ENCODE data around the gene PGD. TPM values are rescaled to one million over a fixed set of nuclear protein-coding genes. Genes with fewer than 3 reads are reported as not detected.

Gene PGD
- total RNA-seq, 1 donor from 2014 or later, result 239 TPM

DNA sequence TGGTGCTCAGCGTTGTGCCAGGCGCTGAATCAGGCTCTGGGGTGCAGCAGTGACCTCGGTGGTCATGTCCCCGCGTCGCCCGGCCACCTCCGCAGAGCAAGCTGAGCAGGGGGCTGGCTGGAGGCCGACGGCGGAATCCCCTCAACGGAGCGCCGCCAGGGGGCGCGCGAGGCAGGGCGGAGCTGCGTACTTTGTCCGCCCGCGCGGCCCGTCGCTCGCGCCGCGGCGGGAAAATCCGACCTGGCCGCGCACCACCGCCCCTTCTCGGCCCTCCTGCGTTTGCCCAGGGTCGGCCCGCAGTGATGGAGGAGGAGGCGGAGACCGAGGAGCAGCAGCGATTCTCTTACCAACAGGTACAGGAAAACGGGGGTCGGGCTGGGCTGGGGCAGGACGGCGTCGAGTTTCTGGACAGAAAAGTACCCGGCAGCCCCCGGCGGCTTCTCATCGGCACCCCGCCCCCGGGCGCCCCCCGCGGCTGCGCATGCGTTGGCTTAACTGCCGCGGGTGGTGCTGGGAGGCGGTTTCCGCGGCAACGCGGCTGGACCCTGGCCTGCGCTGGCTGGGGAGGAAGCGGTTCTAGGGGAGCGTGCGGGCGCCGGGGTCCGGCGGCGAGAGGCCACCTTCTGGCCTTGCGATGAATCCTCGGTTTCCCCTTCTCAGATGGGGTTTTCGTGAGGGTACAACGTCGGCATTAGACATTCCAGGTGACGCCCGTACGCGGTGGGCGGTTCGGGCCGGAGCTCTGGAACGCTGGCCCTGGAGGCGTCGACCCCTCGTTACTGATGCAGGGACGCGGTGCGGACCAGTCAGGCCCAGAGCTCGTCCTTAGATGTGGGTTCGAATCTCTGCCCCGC is 31.6 kb downstream of the PGD start, which contains the start of gene CENPS:
Gene CENPS, plus strand, starts transcription at position 218 of the 854 bp plus-strand sequence. Its CDS starts 85 bp downstream, at position 303.
- Histone ChIP-seq H3K4me3 (ENCODE audit: low read depth, low read length) (peak within 1 kb of the TSS; percentile 68), H3K27me3 (ENCODE audit: control insufficient read depth, insufficient read depth, low read length) (no peaks in the 10 kb centered on the region), H3K36me3 (ENCODE audit: control insufficient read depth, insufficient read depth, low read length) (no peaks in the 10 kb centered on the region)
- peak; percentile 48 for DNase-seq (ENCODE audit: low read depth)
- TF ChIP-seq, protein P1, sequence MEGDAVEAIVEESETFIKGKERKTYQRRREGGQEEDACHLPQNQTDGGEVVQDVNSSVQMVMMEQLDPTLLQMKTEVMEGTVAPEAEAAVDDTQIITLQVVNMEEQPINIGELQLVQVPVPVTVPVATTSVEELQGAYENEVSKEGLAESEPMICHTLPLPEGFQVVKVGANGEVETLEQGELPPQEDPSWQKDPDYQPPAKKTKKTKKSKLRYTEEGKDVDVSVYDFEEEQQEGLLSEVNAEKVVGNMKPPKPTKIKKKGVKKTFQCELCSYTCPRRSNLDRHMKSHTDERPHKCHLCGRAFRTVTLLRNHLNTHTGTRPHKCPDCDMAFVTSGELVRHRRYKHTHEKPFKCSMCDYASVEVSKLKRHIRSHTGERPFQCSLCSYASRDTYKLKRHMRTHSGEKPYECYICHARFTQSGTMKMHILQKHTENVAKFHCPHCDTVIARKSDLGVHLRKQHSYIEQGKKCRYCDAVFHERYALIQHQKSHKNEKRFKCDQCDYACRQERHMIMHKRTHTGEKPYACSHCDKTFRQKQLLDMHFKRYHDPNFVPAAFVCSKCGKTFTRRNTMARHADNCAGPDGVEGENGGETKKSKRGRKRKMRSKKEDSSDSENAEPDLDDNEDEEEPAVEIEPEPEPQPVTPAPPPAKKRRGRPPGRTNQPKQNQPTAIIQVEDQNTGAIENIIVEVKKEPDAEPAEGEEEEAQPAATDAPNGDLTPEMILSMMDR (IDR thresholded peaks at IDR 0.05; ENCODE audit: insufficient read depth, low read length, poor library complexity, severe bottlenecking), result peak; percentile 69

DNA sequence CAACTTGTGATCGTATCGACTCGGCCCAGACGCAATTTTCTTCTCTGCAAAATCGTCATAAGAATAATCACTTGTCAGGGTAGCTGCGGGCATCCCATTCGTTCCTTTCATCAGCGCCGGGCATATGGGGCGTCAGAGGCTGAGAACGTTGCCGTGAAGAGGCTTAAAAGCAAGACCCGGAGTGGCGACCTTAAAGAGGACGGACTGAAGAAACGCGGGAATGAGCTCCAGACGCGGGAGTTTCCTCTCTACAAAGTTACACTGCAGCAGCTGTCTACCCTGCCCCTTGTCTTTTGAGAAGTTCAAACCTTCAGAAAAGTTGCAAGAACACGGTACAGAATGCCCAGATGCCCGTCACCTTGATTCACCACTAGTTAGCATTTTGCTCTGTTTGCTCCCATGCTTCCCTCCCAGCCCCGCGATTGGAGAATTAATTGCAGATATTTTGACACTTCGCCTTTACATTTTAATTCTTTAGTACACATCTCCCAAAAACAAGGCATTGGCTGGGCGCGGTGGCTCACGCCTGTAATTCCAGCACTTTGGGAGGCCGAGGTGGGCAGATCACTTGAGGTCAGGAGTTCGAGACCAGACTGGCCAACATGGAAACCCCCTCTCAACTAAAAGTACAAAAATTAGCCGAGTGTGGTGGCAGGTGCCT is 32.3 kb downstream of the PGD start:
- DNase-seq (ENCODE audit: low read depth), result no peak
- Histone ChIP-seq H3K4me3 (ENCODE audit: low read depth, low read length) (peak overlapping the region; percentile 68), H3K36me3 (ENCODE audit: control insufficient read depth, insufficient read depth, low read length) (no peaks in the 10 kb centered on the region), H3K27me3 (ENCODE audit: control insufficient read depth, insufficient read depth, low read length) (no peaks in the 10 kb centered on the region)
- TF ChIP-seq, protein P1 (IDR thresholded peaks at IDR 0.05; ENCODE audit: insufficient read depth, low read length, poor library complexity, severe bottlenecking), result no peak

DNA sequence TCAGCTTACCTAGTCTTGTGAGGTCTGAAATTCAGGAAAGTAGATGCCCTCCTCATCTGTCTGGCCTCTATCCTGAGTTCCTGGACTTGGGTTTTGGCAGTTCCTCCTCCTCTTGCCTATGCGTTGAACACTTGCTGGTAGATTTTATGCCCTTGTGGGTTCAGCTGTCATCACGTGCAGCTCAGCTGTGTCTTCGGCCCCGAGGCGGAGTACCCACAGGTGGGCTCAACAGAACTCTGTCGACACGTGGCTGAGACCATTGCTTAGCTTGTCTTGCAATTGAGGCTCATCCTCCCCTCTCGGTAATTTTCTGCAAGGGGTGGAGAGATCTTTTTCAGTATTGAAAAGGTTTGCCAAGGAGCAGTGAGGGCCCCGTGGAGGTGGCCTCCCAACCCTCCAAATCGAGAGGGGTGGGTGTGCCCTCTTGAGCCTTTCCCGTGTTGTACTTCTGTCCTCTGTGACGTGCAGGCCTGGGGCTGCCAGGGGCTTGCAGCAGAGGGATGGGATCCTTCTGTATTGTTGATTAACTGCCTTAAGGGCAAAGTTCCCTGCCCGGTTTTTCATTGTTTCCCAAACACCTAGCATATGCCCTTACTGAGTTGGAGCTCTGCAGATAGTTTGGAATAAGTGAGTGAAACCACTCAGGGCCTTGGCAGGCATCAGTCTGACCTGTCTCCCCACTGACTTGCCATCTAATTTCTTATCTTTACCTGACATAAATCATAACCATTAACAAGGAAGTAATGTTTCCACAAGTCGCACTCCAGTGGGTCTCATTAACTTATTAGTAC is 34.2 kb downstream of the PGD start:
- TF ChIP-seq, protein P1 (IDR thresholded peaks at IDR 0.05; ENCODE audit: insufficient read depth, low read length, poor library complexity, severe bottlenecking), result no peak
- no peaks in the 10 kb centered on the region for H3K27me3 ChIP-seq (ENCODE audit: control insufficient read depth, insufficient read depth, low read length)
- no peaks in the 10 kb centered on the region for H3K36me3 ChIP-seq (ENCODE audit: control insufficient read depth, insufficient read depth, low read length)
- no peak overlapping the region for H3K4me3 ChIP-seq (ENCODE audit: low read depth, low read length)
- DNase-seq (ENCODE audit: low read depth), result no peak

DNA sequence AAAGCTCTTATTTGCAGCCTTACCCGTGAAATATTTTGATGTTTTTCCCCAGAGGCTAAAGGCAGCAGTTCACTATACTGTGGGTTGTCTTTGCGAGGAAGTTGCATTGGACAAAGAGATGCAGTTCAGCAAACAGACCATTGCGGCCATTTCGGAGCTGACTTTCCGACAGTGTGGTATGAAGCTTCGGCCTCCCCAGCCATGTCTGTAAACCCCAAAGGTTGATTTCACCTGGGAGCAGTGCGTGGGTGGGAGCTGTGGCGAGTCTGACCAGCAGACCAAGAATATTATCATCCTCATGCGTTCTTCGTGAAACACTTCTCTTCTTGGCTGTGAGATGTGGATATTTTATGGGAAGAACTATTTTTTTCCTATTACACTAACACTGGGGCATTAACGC is 34.9 kb downstream of the PGD start:
- TF ChIP-seq, protein P1 (IDR thresholded peaks at IDR 0.05; ENCODE audit: insufficient read depth, low read length, poor library complexity, severe bottlenecking), result no peak

DNA sequence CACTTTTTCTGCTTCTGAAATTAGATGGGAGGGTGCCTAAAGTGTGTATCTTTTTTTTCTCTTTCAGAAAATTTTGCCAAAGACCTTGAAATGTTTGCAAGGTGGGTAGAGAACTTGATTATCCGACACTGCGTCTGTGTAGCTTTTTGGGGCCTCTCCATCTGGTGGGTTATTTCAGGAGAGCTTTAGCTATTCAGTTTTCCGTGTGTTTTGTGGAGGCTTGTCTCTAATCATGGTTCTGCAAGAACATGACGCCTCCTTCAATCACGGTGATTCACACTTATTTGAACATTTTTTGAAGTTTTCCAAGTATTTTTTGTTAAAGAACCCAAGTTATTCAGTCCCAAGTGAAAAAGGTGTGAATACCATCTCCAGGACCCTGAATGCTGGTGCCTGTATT is 35.7 kb downstream of the PGD start:
- H3K4me3 ChIP-seq (ENCODE audit: low read depth, low read length), result no peak overlapping the region
- no peaks in the 10 kb centered on the region for H3K27me3 ChIP-seq (ENCODE audit: control insufficient read depth, insufficient read depth, low read length)
- TF ChIP-seq, protein P1 (IDR thresholded peaks at IDR 0.05; ENCODE audit: insufficient read depth, low read length, poor library complexity, severe bottlenecking), result no peak
- H3K36me3 ChIP-seq (ENCODE audit: control insufficient read depth, insufficient read depth, low read length), result no peaks in the 10 kb centered on the region
- no peak for DNase-seq (ENCODE audit: low read depth)

More for the DNA sequence above, 34.9 kb downstream of the PGD start:
- Histone ChIP-seq H3K4me3 (ENCODE audit: low read depth, low read length) (no peak overlapping the region), H3K36me3 (ENCODE audit: control insufficient read depth, insufficient read depth, low read length) (no peaks in the 10 kb centered on the region), H3K27me3 (ENCODE audit: control insufficient read depth, insufficient read depth, low read length) (no peaks in the 10 kb centered on the region)
- DNase-seq (ENCODE audit: low read depth), result no peak
